Liver (tissue), 3 donors: ENCODE results near the gene TNFRSF8.

Experiments
- ATF3 ChIP-seq: IDR thresholded peaks from 2 replicates; pipeline ENCODE4 v1.6.1; 2016; ENCODE audit warnings: antibody characterized with exemption
- CTCF ChIP-seq: fragments of 150-350 bp; IDR thresholded peaks from 2 replicates; pipeline ENCODE4 v1.5.1; 2017; ENCODE audit warnings: improper control_type of control experiment, low read depth, low read length; ENCODE audit not compliant: missing input control
- EGR1 ChIP-seq, 2 donors: IDR thresholded peaks; 2 replicates each; pipeline ENCODE4 v1.6.1; 2016 to 2018; ENCODE audit warnings: antibody characterized with exemption in 2 of 2, low read depth in 2 of 2
- FOXA2 ChIP-seq: IDR thresholded peaks from 2 replicates; pipeline ENCODE4 v1.6.1; 2016; ENCODE audit warnings: antibody characterized with exemption
- GABPA ChIP-seq, 2 donors: IDR thresholded peaks in 1 of 2; conservative IDR thresholded peaks in 1 of 2; 2 replicates each; pipeline ENCODE4 v1.6.1; 2016; ENCODE audit warnings: antibody characterized with exemption in 2 of 2, mild to moderate bottlenecking in 1 of 2, moderate library complexity in 1 of 2
- JUND ChIP-seq, 2 donors: IDR thresholded peaks; 2 replicates each; pipeline ENCODE4 v1.6.1; 2016; ENCODE audit warnings: antibody characterized with exemption in 2 of 2
- MAX ChIP-seq: IDR thresholded peaks from 2 replicates; pipeline ENCODE4 v1.6.1; 2016; ENCODE audit warnings: antibody characterized with exemption
- RAD21 ChIP-seq, 2 donors: IDR thresholded peaks; 2 replicates each; pipeline ENCODE4 v1.6.1; 2016; ENCODE audit warnings: antibody characterized with exemption in 2 of 2, mild to moderate bottlenecking in 2 of 2
- REST ChIP-seq: IDR thresholded peaks from 2 replicates; pipeline ENCODE4 v1.6.1; 2016; ENCODE audit warnings: antibody characterized with exemption, mild to moderate bottlenecking
- RXRA ChIP-seq, 2 donors: IDR thresholded peaks; 2 replicates each; pipeline ENCODE4 v1.6.1; 2017 to 2018; ENCODE audit warnings: antibody characterized with exemption in 2 of 2, mild to moderate bottlenecking in 1 of 2
- TAF1 ChIP-seq: conservative IDR thresholded peaks from 2 replicates; pipeline ENCODE4 v1.6.1; 2016; ENCODE audit warnings: antibody characterized with exemption, mild to moderate bottlenecking
- YY1 ChIP-seq: IDR thresholded peaks from 2 replicates; pipeline ENCODE4 v1.6.1; 2016; ENCODE audit warnings: antibody characterized with exemption, mild to moderate bottlenecking
- ZBTB33 ChIP-seq: IDR thresholded peaks from 2 replicates; pipeline ENCODE4 v1.6.1; 2016; ENCODE audit warnings: antibody characterized with exemption
- donor health status: healthy.
- donor health status: healthy.

GRCh38 chr1:12125422-12126355 lies 62.6 kb downstream of the TNFRSF8 start:
- TF ChIP-seq CTCF (no peak), ATF3 (no peak), GABPA (IDR thresholded peaks at IDR 0.05 in 1 of 2, conservative IDR thresholded peaks at IDR 0.05 in 1 of 2) (no peak), MAX (no peak), ZBTB33 (no peak), FOXA2 (no peak), TAF1 (no peak), YY1 (no peak), EGR1 (IDR thresholded peaks at IDR 0.05; ENCODE audit: low read depth in 2 of 2) (no peak), RAD21 (IDR thresholded peaks at IDR 0.05) (peak in 1 of 2 donors; percentile 15), REST (no peak), JUND (IDR thresholded peaks at IDR 0.05) (no peak), RXRA (IDR thresholded peaks at IDR 0.05) (no peak)
